ENCODE results near the gene NUFIP1.
"Not testable (repeated sequence)": the region's sequence is repeated elsewhere in the genome, so short reads cannot be mapped to it uniquely, and the experiment has no call there.

NUFIP1 gene

DNA sequence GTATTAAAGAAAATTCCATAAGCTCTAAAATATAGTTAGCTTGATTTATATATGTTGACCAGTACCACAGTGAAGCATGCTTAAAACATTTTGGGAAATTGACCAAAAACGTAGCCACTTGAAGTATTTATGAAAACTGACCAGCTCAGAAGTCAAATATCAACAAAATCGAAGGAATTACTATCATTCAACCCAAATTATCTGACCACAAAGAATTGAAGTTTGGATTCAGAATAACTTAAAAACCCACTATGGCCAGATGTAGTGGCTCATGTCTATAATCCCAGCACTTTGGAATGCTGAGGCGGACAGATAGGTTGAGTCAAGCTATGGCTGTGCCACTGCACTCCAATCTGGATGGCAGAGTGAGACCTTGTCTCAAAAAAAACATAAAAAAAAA, 32.0 kb upstream of the NUFIP1 start:
- no peak for DNase-seq (ENCODE audit: low spot score)
- WGBS, 2 donors (ENCODE audit: extremely low coverage in 2 of 2, insufficient read length in 2 of 2, insufficient replicate concordance in 1 of 2) = no CpG with 5 or more reads among the region's 3 CpGs
- H3K4me2 ChIP-seq (ENCODE audit: insufficient read depth, low read length, poor library complexity, severe bottlenecking) = no peak overlapping the region
- no peaks in the 10 kb centered on the region for H3K79me1 ChIP-seq (ENCODE audit: low read depth, low read length)
- H4K91ac ChIP-seq (ENCODE audit: low read depth, low read length, poor library complexity) = no peak overlapping the region
- H2BK5ac ChIP-seq (ENCODE audit: low read length) = no peak overlapping the region
- H3K14ac ChIP-seq (ENCODE audit: low read length) = no peak overlapping the region
- no peak overlapping the region for H2AFZ ChIP-seq (ENCODE audit: low read length)
- H3K4me1 ChIP-seq (ENCODE audit: control insufficient read depth in 2 of 2, insufficient read depth in 1 of 2, low read depth in 1 of 2, low read length in 2 of 2) = no peaks in the 10 kb centered on the region
- H3K4ac ChIP-seq (ENCODE audit: low read length) = no peak overlapping the region
- no peak overlapping the region for H3K9ac ChIP-seq (ENCODE audit: low read depth, low read length, poor library complexity)
- H2BK120ac ChIP-seq (ENCODE audit: low read depth, low read length) = no peak overlapping the region
- no peak overlapping the region for H3K23ac ChIP-seq (ENCODE audit: low read depth, low read length, poor library complexity)
- H2BK15ac ChIP-seq (ENCODE audit: low read length) = no peak overlapping the region
- H3K18ac ChIP-seq (ENCODE audit: low read length) = no peak overlapping the region
- H3K4me3 ChIP-seq (ENCODE audit: low read length in 2 of 2) = no peak overlapping the region
- no peaks in the 10 kb centered on the region for H3K9me3 ChIP-seq (replicated peaks in 1 of 2; ENCODE audit: control insufficient read depth in 2 of 2, insufficient read depth in 1 of 2, low read depth in 1 of 2, low read length in 2 of 2)
- no peaks in the 10 kb centered on the region for H3K27me3 ChIP-seq (ENCODE audit: control insufficient read depth in 3 of 3, insufficient read depth in 3 of 3, low read depth in 1 of 3, low read length in 3 of 3)
- H3K36me3 ChIP-seq (replicated peaks in 1 of 2; ENCODE audit: control insufficient read depth in 2 of 2, insufficient read depth in 2 of 2, low read length in 2 of 2) = peaks cover 4 to 88% of the 10 kb centered on the region in 2 donors
- no peak overlapping the region for H2AK5ac ChIP-seq (ENCODE audit: low read depth, low read length)
- H3K27ac ChIP-seq (replicated peaks; ENCODE audit: low read length) = no peak overlapping the region
- H2BK12ac ChIP-seq (ENCODE audit: low read length) = no peak overlapping the region
- no peak overlapping the region for H4K8ac ChIP-seq (ENCODE audit: low read depth, low read length)

DNA sequence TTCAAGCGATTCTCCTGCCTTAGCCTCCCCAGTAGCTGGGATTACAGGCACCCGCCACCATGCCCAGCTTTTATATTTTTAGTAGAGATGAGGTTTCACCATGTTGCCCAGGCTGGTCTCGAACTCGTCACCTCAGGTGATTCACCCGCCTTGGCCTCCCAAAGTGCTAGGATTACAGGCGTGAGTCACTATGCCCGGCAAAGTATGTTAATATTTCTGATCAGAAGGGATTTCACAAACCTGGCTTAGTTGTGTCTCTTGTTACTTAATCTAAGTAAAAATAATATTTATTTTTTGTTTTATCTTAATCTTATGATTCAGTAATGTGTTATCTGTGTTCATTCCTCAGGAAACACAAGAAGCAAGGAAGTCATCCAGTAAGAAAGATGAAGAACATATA, 30.7 kb upstream of the NUFIP1 start:
- H3K4me1 ChIP-seq (ENCODE audit: control insufficient read depth in 2 of 2, insufficient read depth in 1 of 2, low read depth in 1 of 2, low read length in 2 of 2); H4K91ac ChIP-seq (ENCODE audit: low read depth, low read length, poor library complexity); H3K9ac ChIP-seq (ENCODE audit: low read depth, low read length, poor library complexity); H3K14ac ChIP-seq (ENCODE audit: low read length); H4K8ac ChIP-seq (ENCODE audit: low read depth, low read length); H3K4me2 ChIP-seq (ENCODE audit: insufficient read depth, low read length, poor library complexity, severe bottlenecking); H3K4me3 ChIP-seq (ENCODE audit: low read length in 2 of 2); H2BK5ac ChIP-seq (ENCODE audit: low read length); H3K27ac ChIP-seq (replicated peaks; ENCODE audit: low read length); DNase-seq (ENCODE audit: low spot score); H3K9me3 ChIP-seq (replicated peaks in 1 of 2; ENCODE audit: control insufficient read depth in 2 of 2, insufficient read depth in 1 of 2, low read depth in 1 of 2, low read length in 2 of 2); H2AFZ ChIP-seq (ENCODE audit: low read length); H3K18ac ChIP-seq (ENCODE audit: low read length); H3K23ac ChIP-seq (ENCODE audit: low read depth, low read length, poor library complexity); H2AK5ac ChIP-seq (ENCODE audit: low read depth, low read length); H2BK12ac ChIP-seq (ENCODE audit: low read length); H3K4ac ChIP-seq (ENCODE audit: low read length); H3K79me1 ChIP-seq (ENCODE audit: low read depth, low read length); H3K27me3 ChIP-seq (ENCODE audit: control insufficient read depth in 3 of 3, insufficient read depth in 3 of 3, low read depth in 1 of 3, low read length in 3 of 3); H2BK15ac ChIP-seq (ENCODE audit: low read length); H2BK120ac ChIP-seq (ENCODE audit: low read depth, low read length): not testable (repeated sequence)
- WGBS, 2 donors (ENCODE audit: extremely low coverage in 2 of 2, insufficient read length in 2 of 2, insufficient replicate concordance in 1 of 2) = no CpG with 5 or more reads among the region's 7 CpGs
- H3K36me3 ChIP-seq (replicated peaks in 1 of 2; ENCODE audit: control insufficient read depth in 2 of 2, insufficient read depth in 2 of 2, low read length in 2 of 2) = peaks cover 5 to 88% of the 10 kb centered on the region in 2 donors

DNA sequence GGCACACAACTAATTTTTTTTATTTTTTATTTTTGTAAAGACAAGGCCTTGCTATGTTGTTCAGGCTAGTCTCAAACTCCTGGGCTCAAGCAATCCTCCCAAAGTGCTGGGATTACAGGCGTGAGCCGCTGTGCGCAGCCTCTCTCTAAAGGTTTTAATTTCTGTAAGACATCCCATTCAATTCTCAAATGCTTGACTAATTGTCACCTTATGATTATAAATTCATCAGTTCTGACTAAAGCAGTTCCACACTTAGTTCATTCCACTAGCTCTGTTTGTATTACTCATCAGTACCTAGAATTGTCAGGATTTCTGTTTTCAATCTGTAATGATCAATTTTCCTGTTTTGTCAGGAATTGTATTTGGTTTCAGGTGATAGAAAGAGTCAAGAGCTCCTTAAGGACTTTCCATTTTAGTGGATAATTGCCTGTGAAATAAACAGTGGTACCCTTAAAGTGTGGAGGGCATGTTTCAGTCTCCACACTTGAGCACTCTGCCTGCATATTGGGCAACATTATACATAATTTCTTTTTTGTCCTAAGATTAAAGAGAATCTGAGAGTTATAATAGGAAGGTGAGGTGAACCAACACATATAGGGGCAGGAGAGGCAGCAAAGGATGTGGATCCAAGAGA, 27.6 kb upstream of the NUFIP1 start:
- Histone ChIP-seq H3K79me1 (ENCODE audit: low read depth, low read length) (no peaks in the 10 kb centered on the region), H3K9me3 (replicated peaks in 1 of 2; ENCODE audit: control insufficient read depth in 2 of 2, insufficient read depth in 1 of 2, low read depth in 1 of 2, low read length in 2 of 2) (no peaks in the 10 kb centered on the region), H3K4me1 (ENCODE audit: control insufficient read depth in 2 of 2, insufficient read depth in 1 of 2, low read depth in 1 of 2, low read length in 2 of 2) (no peaks in the 10 kb centered on the region), H4K91ac (ENCODE audit: low read depth, low read length, poor library complexity) (no peak overlapping the region), H2AK5ac (ENCODE audit: low read depth, low read length) (no peak overlapping the region), H3K36me3 (replicated peaks in 1 of 2; ENCODE audit: control insufficient read depth in 2 of 2, insufficient read depth in 2 of 2, low read length in 2 of 2) (peaks cover 6 to 90% of the 10 kb centered on the region in 2 donors), H3K27me3 (ENCODE audit: control insufficient read depth in 3 of 3, insufficient read depth in 3 of 3, low read depth in 1 of 3, low read length in 3 of 3) (no peaks in the 10 kb centered on the region), H3K4me2 (ENCODE audit: insufficient read depth, low read length, poor library complexity, severe bottlenecking) (no peak overlapping the region), H2BK5ac (ENCODE audit: low read length) (no peak overlapping the region), H2BK12ac (ENCODE audit: low read length) (no peak overlapping the region), H3K4me3 (ENCODE audit: low read length in 2 of 2) (no peak overlapping the region), H3K23ac (ENCODE audit: low read depth, low read length, poor library complexity) (no peak overlapping the region), H3K4ac (ENCODE audit: low read length) (no peak overlapping the region), H3K18ac (ENCODE audit: low read length) (no peak overlapping the region), H3K27ac (replicated peaks; ENCODE audit: low read length) (no peak overlapping the region), H3K14ac (ENCODE audit: low read length) (no peak overlapping the region), H3K9ac (ENCODE audit: low read depth, low read length, poor library complexity) (no peak overlapping the region), H2BK120ac (ENCODE audit: low read depth, low read length) (no peak overlapping the region), H2BK15ac (ENCODE audit: low read length) (no peak overlapping the region), H4K8ac (ENCODE audit: low read depth, low read length) (no peak overlapping the region), H2AFZ (ENCODE audit: low read length) (no peak overlapping the region)
- WGBS, 2 donors (ENCODE audit: extremely low coverage in 2 of 2, insufficient read length in 2 of 2, insufficient replicate concordance in 1 of 2) = no CpG with 5 or more reads among the region's 3 CpGs
- no peak for DNase-seq (ENCODE audit: low spot score)

DNA sequence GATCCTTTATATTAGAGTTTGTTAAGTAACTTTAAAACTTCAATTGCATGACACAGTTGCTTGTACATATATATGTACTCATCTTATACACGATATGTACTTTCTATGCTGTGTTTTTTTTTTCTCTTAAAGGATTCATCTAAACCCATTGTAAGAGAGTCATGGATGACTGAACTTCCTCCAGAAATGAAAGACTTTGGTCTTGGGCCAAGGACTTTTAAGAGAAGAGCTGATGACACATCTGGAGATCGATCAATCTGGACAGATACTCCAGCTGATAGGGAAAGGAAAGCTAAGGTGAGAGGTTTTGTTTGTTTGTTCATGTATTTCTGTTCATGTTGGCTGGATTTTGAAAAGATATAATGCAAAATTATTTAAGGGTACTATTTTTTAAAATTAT, 26.0 kb upstream of the NUFIP1 start:
- H3K9me3 ChIP-seq (replicated peaks in 1 of 2; ENCODE audit: control insufficient read depth in 2 of 2, insufficient read depth in 1 of 2, low read depth in 1 of 2, low read length in 2 of 2) = no peaks in the 10 kb centered on the region
- H3K79me1 ChIP-seq (ENCODE audit: low read depth, low read length) = no peaks in the 10 kb centered on the region
- no peak overlapping the region for H3K4me3 ChIP-seq (ENCODE audit: low read length in 2 of 2)
- H3K4ac ChIP-seq (ENCODE audit: low read length) = no peak overlapping the region
- H3K14ac ChIP-seq (ENCODE audit: low read length) = no peak overlapping the region
- H4K91ac ChIP-seq (ENCODE audit: low read depth, low read length, poor library complexity) = no peak overlapping the region
- no peak overlapping the region for H3K4me2 ChIP-seq (ENCODE audit: insufficient read depth, low read length, poor library complexity, severe bottlenecking)
- no peak overlapping the region for H3K9ac ChIP-seq (ENCODE audit: low read depth, low read length, poor library complexity)
- no peaks in the 10 kb centered on the region for H3K27me3 ChIP-seq (ENCODE audit: control insufficient read depth in 3 of 3, insufficient read depth in 3 of 3, low read depth in 1 of 3, low read length in 3 of 3)
- no peak for DNase-seq (ENCODE audit: low spot score)
- no peaks in the 10 kb centered on the region for H3K4me1 ChIP-seq (ENCODE audit: control insufficient read depth in 2 of 2, insufficient read depth in 1 of 2, low read depth in 1 of 2, low read length in 2 of 2)
- H2BK5ac ChIP-seq (ENCODE audit: low read length) = no peak overlapping the region
- no peak overlapping the region for H3K18ac ChIP-seq (ENCODE audit: low read length)
- H2BK15ac ChIP-seq (ENCODE audit: low read length) = no peak overlapping the region
- no peak overlapping the region for H3K27ac ChIP-seq (replicated peaks; ENCODE audit: low read length)
- no peak overlapping the region for H3K23ac ChIP-seq (ENCODE audit: low read depth, low read length, poor library complexity)
- no CpG with 5 or more reads among the region's 2 CpGs for WGBS, 2 donors (ENCODE audit: extremely low coverage in 2 of 2, insufficient read length in 2 of 2, insufficient replicate concordance in 1 of 2)
- no peak overlapping the region for H2BK120ac ChIP-seq (ENCODE audit: low read depth, low read length)
- H4K8ac ChIP-seq (ENCODE audit: low read depth, low read length) = no peak overlapping the region
- peaks cover 7 to 90% of the 10 kb centered on the region in 2 donors for H3K36me3 ChIP-seq (replicated peaks in 1 of 2; ENCODE audit: control insufficient read depth in 2 of 2, insufficient read depth in 2 of 2, low read length in 2 of 2)
- H2AK5ac ChIP-seq (ENCODE audit: low read depth, low read length) = no peak overlapping the region
- no peak overlapping the region for H2AFZ ChIP-seq (ENCODE audit: low read length)
- H2BK12ac ChIP-seq (ENCODE audit: low read length) = no peak overlapping the region
